CD14-positive monocyte (primary cell): ENCODE measurements around the gene INSL6. TPM values are rescaled to one million over a fixed set of nuclear protein-coding genes. Genes with fewer than 3 reads are reported as not detected.
"Not testable (repeated sequence)": the region's sequence is repeated elsewhere in the genome, so short reads cannot be mapped to it uniquely, and the experiment has no call there.

Experiments
- DNase-seq, 3 donors: peaks; one replicate each; pipeline ENCODE4 v3.0.0-alpha.2; 2011 to 2022
- H2AFZ ChIP-seq: 2 replicates; pipeline ENCODE4 v1.6.0; 2012; ENCODE audit warnings: mild to moderate bottlenecking, low read depth, low read length, inconsistent platforms; ENCODE audit not compliant: insufficient read depth, poor library complexity, severe bottlenecking
- H3K27ac ChIP-seq, 2 donors: 1 replicate in 1 of 2; 2 replicates in 1 of 2; pipeline ENCODE4 v1.5.1; 2012 to 2013; ENCODE audit warnings: low read length in 2 of 2, control low read depth in 1 of 2, inconsistent platforms in 1 of 2, low read depth in 1 of 2, mild to moderate bottlenecking in 1 of 2
- H3K27me3 ChIP-seq, 2 donors: one replicate each; pipeline versions ENCODE4 v1.6.0 to v1.6.1; 2011 to 2013; ENCODE audit warnings: low read length in 2 of 2; ENCODE audit not compliant: control insufficient read depth in 2 of 2, insufficient read depth in 2 of 2
- H3K36me3 ChIP-seq, 2 donors: replicated peaks in 1 of 2; 1 replicate in 1 of 2; 2 replicates in 1 of 2; pipeline versions ENCODE4 v1.5.1 to v1.6.1; 2012 to 2013; ENCODE audit warnings: low read length in 2 of 2, control low read depth in 1 of 2, inconsistent platforms in 1 of 2, mild to moderate bottlenecking in 1 of 2; ENCODE audit not compliant: insufficient read depth in 2 of 2, control insufficient read depth in 1 of 2
- H3K4me1 ChIP-seq, 2 donors: 1 replicate in 1 of 2; 2 replicates in 1 of 2; pipeline versions ENCODE4 v1.5.1 to v1.6.1; 2012 to 2013; ENCODE audit warnings: low read length in 2 of 2, control low read depth in 1 of 2, inconsistent platforms in 1 of 2, mild to moderate bottlenecking in 1 of 2, moderate library complexity in 1 of 2; ENCODE audit not compliant: insufficient read depth in 2 of 2, control insufficient read depth in 1 of 2
- H3K4me2 ChIP-seq: replicated peaks from 2 replicates; pipeline ENCODE3; 2012; ENCODE audit warnings: low read length, moderate library complexity, mild to moderate bottlenecking; ENCODE audit not compliant: poor library complexity, severe bottlenecking; ENCODE audit errors: extremely low read depth
- H3K4me3 ChIP-seq, 3 experiments: fragments of 200-600 bp in 1 of 3; sonication (generic) in 1 of 3; replicated peaks in 1 of 3; 1 replicate in 2 of 3; 2 replicates in 1 of 3; pipeline ENCODE4 v1.5.1; 2011 to 2013; ENCODE audit warnings: low read length in 3 of 3, mild to moderate bottlenecking in 3 of 3, control low read depth in 2 of 3, low read depth in 2 of 3, inconsistent platforms in 1 of 3, moderate library complexity in 1 of 3
- H3K79me2 ChIP-seq: 2 replicates; pipeline ENCODE4 v1.6.0; 2012; ENCODE audit warnings: mild to moderate bottlenecking, control low read depth, inconsistent platforms, low read length, moderate library complexity; ENCODE audit not compliant: insufficient read depth
- H3K9ac ChIP-seq: 2 replicates; pipeline ENCODE4 v1.6.0; 2017; ENCODE audit warnings: low read length, mild to moderate bottlenecking; ENCODE audit not compliant: insufficient read depth, poor library complexity, severe bottlenecking
- H3K9me3 ChIP-seq, 2 donors: replicated peaks in 1 of 2; 1 replicate in 1 of 2; 2 replicates in 1 of 2; pipeline versions ENCODE4 v1.5.1 to v1.6.1; 2012 to 2013; ENCODE audit warnings: low read length in 2 of 2, control low read depth in 1 of 2; ENCODE audit not compliant: control insufficient read depth in 1 of 2, insufficient read depth in 1 of 2
- H4K20me1 ChIP-seq: 2 replicates; pipeline ENCODE4 v1.6.0; 2012; ENCODE audit warnings: mild to moderate bottlenecking, low read length, control low read depth, moderate library complexity; ENCODE audit not compliant: insufficient read depth
- H3K27ac Mint-ChIP-seq, 7 donors: one replicate each; pipeline ENCODE4 v1.8.0; 2020; ENCODE audit warnings: mild to moderate bottlenecking in 7 of 7, mixed read lengths in 7 of 7, moderate library complexity in 6 of 7, inconsistent platforms in 2 of 7
- H3K27me3 Mint-ChIP-seq, 3 donors: one replicate each; pipeline ENCODE4 v1.8.0; 2021 to 2022; ENCODE audit warnings: low read depth in 3 of 3, mild to moderate bottlenecking in 3 of 3, mixed read lengths in 3 of 3, moderate library complexity in 3 of 3, inconsistent platforms in 1 of 3
- H3K36me3 Mint-ChIP-seq, 2 donors: one replicate each; pipeline ENCODE4 v1.8.0; 2020; ENCODE audit warnings: mixed read lengths in 2 of 2, inconsistent platforms in 1 of 2, mild to moderate bottlenecking in 1 of 2
- H3K4me1 Mint-ChIP-seq: one replicate; pipeline ENCODE4 v1.8.0; 2020; ENCODE audit warnings: mild to moderate bottlenecking, mixed read lengths
- H3K4me3 Mint-ChIP-seq, 2 donors: one replicate each; pipeline ENCODE4 v1.8.0; 2020; ENCODE audit warnings: mild to moderate bottlenecking in 2 of 2, mixed read lengths in 2 of 2, moderate library complexity in 1 of 2
- H3K9me3 Mint-ChIP-seq, 7 donors: one replicate each; pipeline ENCODE4 v1.8.0; 2020 to 2022; ENCODE audit warnings: mixed read lengths in 7 of 7, mild to moderate bottlenecking in 6 of 7, moderate library complexity in 6 of 7, inconsistent platforms in 2 of 7
- CTCF ChIP-seq: fragments of 200-600 bp; IDR thresholded peaks from one replicate; pipeline ENCODE4 v1.8.0; 2022; ENCODE audit warnings: antibody characterized with exemption, mild to moderate bottlenecking
- WGBS: methylation state at CpG from one replicate; pipeline ENCODE4 v1.1.5; 2013; ENCODE audit warnings: missing lambda C conversion rate; ENCODE audit not compliant: insufficient coverage; 5-methylcytosine and 5-hydroxymethylcytosine counted together
- intact Hi-C, 2 donors: fragments of 100-400 bp; cut with micrococcal nuclease; formaldehyde crosslinking; loops; one replicate each; pipeline versions ENCODE4 v1.15.0 to v1.15.1; 2023
- polyA plus RNA-seq, 3 donors: library from polyadenylated mRNA; depleted of rRNA in 1 of 3; unstranded in 2 of 3; stranded (reverse) in 1 of 3; fragments of 300-500 nt in 2 of 3; fragments of >200 nt in 1 of 3; fragmentation: Illumina TruSeq in 2 of 3; gene quantifications; 1 replicate in 2 of 3; 2 replicates in 1 of 3; pipeline ENCODE4 v1.2.3, GENCODE V29; 2012 to 2021

INSL6 gene
- polyA plus RNA-seq, 3 donors, result not detected

- H3K36me3 Mint-ChIP-seq, result no peaks in the 10 kb centered on the region
- H3K27me3 Mint-ChIP-seq, result peaks cover 0 to 4% (median 0%) of the 10 kb centered on the region in 3 donors
- H3K36me3 ChIP-seq, result no peaks in the 10 kb centered on the region
- H3K27me3 ChIP-seq, result no peaks in the 10 kb centered on the region
- no peak overlapping the region for H3K9ac ChIP-seq
- H2AFZ ChIP-seq, result no peak overlapping the region
- H3K4me3 Mint-ChIP-seq, result no peak overlapping the region
- peak; percentile 0 to 31 (median 14) for DNase-seq
- TF ChIP-seq CTCF, result peak; percentile 64
- WGBS, result 50% methylated on average over 3 of the region's 8 CpGs
- H3K4me1 Mint-ChIP-seq, result no peaks in the 10 kb centered on the region
- H3K4me2 ChIP-seq, result no peak overlapping the region
- H3K4me1 ChIP-seq, result no peaks in the 10 kb centered on the region
- intact Hi-C loops, result loop anchor here (5.0 to 10.0 kb wide), 2 partner anchors 406 to 408 kb away; no protein-coding TSS in a partner anchor
- H4K20me1 ChIP-seq, result no peaks in the 10 kb centered on the region
- H3K79me2 ChIP-seq, result no peaks in the 10 kb centered on the region
- H3K9me3 ChIP-seq, result no peaks in the 10 kb centered on the region
- no peak overlapping the region for H3K27ac Mint-ChIP-seq
- no peak overlapping the region for H3K4me3 ChIP-seq
- H3K9me3 Mint-ChIP-seq, result peaks cover 0 to 2% (median 0%) of the 10 kb centered on the region in 7 donors
- no peak overlapping the region for H3K27ac ChIP-seq
Observed at GRCh38 chr9:5186416-5187169, 1.2 kb upstream of the INSL6 start.

- H3K27me3 ChIP-seq, result no peaks in the 10 kb centered on the region
- WGBS, result no CpG with 5 or more reads among the region's 2 CpGs
- H3K36me3 ChIP-seq, result no peaks in the 10 kb centered on the region
- H3K27ac ChIP-seq, result no peak overlapping the region
- no peaks in the 10 kb centered on the region for H3K4me1 ChIP-seq
- H3K79me2 ChIP-seq, result no peaks in the 10 kb centered on the region
- no peak overlapping the region for H2AFZ ChIP-seq
- H3K9me3 ChIP-seq, result peaks cover 5% of the 10 kb centered on the region in 2 donors
- H3K4me1 Mint-ChIP-seq, result no peaks in the 10 kb centered on the region
- no peak overlapping the region for H3K4me3 ChIP-seq
- no peak overlapping the region for H3K4me2 ChIP-seq
- H3K27ac Mint-ChIP-seq, result no peak overlapping the region
- intact Hi-C loops, result loop anchor here (5.0 to 10.0 kb wide), 2 partner anchors 408 to 410 kb away; no protein-coding TSS in a partner anchor
- no peak for TF ChIP-seq CTCF
- H3K36me3 Mint-ChIP-seq, result no peaks in the 10 kb centered on the region
- peaks cover 5 to 13% (median 9%) of the 10 kb centered on the region in 7 donors for H3K9me3 Mint-ChIP-seq
- H4K20me1 ChIP-seq, result no peaks in the 10 kb centered on the region
- no peak overlapping the region for H3K9ac ChIP-seq
- no peak overlapping the region for H3K4me3 Mint-ChIP-seq
- H3K27me3 Mint-ChIP-seq, result peaks cover 0 to 4% (median 0%) of the 10 kb centered on the region in 3 donors
- no peak for DNase-seq
Observed at GRCh38 chr9:5184776-5185175, 663 bp downstream of the INSL6 start.

GRCh38 chr9:5180631-5181030, 4.8 kb downstream of the INSL6 start:
- intact Hi-C loops, result loop anchor here in 1 of 2 donors (10.0 kb wide), 1 partner anchor 414 kb away; no protein-coding TSS in a partner anchor
- H4K20me1 ChIP-seq, H3K27ac ChIP-seq, DNase-seq, H3K4me3 ChIP-seq, H3K27ac Mint-ChIP-seq, H3K4me2 ChIP-seq, H3K27me3 ChIP-seq, H3K79me2 ChIP-seq, H3K36me3 Mint-ChIP-seq, H2AFZ ChIP-seq, H3K9ac ChIP-seq, H3K4me1 ChIP-seq, H3K36me3 ChIP-seq, H3K4me3 Mint-ChIP-seq, H3K4me1 Mint-ChIP-seq, H3K27me3 Mint-ChIP-seq: not testable (repeated sequence)
- H3K9me3 ChIP-seq, result peaks cover 15 to 19% of the 10 kb centered on the region in 2 donors
- peaks cover 15 to 28% (median 18%) of the 10 kb centered on the region in 7 donors for H3K9me3 Mint-ChIP-seq
- WGBS, result no CpG with 5 or more reads among the region's 2 CpGs
